Measurements from ENCODE around the gene PLEKHG4B.
"Not testable (repeated sequence)": the region's sequence is repeated elsewhere in the genome, so short reads cannot be mapped to it uniquely, and the experiment has no call there.

The PLEKHG4B gene

DNA sequence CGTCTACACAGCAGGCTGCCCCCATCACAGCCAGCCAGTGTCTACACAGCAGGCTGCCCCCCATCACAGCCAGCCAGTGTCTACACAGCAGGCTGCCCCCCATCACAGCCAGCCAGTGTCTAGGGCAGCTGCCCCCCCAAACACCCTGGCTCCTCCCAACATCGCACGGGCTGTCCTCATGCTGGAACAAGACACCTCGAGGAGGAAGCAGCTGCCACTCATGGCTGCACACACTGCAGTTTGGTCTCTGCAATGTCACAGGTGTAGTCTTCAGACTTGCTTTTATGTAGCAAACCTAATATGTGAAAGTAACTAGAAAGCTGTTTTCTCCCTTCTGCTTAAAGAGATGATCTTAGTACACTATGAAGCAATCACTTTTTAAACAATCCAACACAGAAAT lies 109.0 kb downstream of the PLEKHG4B start:
- DNase-seq (ENCODE audit: low spot score): no peak

DNA sequence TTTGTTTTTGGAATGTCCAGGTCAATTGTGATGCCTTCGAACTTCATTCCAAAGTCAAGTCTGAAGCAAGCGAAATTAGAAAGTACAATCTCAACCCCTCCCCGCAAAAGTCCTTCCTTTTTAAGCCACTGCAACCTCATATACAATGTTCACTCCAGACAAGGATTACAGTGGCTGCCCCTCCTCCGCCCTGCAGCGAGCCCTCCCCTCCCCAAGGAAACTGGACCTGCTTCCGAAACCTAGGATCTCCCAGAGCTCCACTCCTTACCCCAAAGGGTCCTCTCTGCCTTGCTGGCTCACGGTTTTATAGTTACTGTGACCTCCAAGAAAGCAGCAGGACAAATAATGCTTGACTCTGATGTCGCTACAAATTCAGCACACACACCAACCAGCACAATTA lies 109.7 kb downstream of the PLEKHG4B start:
- no peak for DNase-seq (ENCODE audit: low spot score)

GRCh38 chr5:203246-203930 lies 111.4 kb downstream of the PLEKHG4B start:
- DNase-seq (ENCODE audit: low spot score): no peak

GRCh38 chr5:204001-204400 lies 112.0 kb downstream of the PLEKHG4B start:
- no peak for DNase-seq (ENCODE audit: low spot score)

DNA sequence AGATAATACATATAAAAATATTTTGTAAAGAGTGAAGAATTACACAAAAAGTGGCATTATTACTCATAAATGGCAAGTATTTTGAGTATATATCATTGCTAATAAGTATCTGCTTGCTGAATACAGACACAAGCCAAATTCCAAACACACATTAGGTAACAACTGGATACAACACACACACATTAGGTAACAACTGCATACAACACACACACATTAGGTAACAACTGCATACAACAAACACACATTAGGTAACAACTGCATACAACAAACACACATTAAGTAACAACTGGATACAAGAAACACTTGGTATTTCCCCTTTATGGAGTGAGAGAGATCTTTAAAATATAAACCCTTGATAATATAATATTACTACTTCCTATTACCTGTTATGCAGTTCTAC lies 112.5 kb downstream of the PLEKHG4B start:
- DNase-seq (ENCODE audit: low spot score): no peak

DNA sequence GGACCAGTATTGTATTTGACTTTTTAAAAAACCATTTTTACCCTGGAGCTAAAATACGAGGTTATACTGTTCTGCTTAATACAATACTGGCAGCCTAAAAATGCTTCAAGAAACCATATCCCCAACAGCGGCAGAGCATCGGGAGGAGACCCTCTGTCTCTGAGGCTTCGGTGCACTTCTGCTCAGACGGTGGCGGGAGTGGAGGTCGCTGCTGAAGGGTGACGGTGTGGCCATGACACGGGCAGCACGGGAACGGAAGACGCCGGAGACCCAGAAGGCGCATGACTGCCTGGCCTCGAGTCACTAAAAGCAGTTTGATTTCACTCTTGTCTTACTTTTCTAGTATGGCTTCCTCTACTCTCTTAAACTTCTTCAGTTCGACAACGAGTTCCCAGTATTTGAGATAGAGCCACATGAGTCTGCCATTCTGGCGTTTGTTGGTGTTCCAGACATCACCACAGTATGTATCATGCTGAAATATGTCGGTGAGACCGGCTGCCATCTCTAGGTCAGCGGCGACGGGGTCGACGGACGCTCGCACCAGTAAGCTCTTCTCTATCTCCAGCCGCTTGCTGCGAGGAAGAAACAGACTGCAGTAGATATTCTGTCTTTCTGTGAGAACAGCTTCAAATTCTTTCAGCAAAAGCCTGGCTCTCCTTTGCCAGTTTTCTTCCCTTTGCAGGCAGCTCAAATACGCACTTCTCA lies 113.2 kb downstream of the PLEKHG4B start:
- no peak for DNase-seq (ENCODE audit: low spot score)

DNA sequence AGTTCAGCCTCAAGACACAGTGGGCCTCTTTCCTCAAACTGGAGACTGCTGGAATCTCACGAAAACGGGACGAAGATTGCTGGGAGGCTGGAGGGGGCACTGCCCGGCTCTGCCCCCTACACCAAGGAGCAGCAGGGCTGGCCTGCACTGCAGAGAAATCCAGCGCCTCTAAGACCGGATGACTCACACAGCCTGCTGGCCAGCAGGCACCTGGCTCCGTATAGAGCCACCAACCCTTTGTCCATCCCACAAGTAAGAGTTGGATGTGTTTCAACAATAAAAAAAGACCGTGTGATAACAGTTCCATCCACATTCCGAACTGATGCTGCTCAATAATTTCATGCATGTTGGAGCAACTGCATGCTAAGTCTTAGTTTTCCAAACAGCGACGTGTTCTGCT lies 114.4 kb downstream of the PLEKHG4B start:
- no peak for DNase-seq (ENCODE audit: low spot score)

DNA sequence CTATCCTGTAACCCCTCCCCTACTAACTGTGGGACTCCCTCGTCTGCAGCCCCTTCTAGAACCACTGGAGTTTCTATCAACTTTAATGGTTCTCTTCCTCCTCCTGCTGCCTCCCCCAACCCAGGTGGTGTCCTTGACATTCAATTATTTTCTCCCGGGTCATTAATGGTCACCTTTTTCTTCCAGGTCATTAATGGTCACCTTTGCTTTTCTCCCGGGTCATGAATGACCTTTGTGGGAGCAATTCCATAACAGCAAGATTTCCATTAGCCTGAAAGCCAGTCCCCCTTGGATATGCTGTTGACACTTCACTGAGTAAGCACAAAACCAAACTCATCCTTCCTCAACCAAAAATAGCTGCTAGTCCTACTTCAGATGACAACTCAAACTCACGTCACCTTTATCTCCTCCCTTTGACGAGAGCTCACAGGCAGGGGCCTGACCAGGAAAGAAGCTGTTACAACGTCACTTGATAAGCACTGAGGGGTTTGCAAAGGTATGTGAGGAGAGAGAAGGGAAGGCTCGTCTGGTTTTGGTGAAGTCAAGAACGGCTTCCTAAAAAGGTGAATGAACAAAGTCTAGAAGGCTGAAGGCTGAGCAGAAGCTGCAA lies 115.1 kb downstream of the PLEKHG4B start:
- DNase-seq (ENCODE audit: low spot score): no peak

- no peak for DNase-seq (ENCODE audit: low spot score)
Measured at GRCh38 chr5:207599-207998, 115.6 kb downstream of the PLEKHG4B start.

GRCh38 chr5:208449-209114 lies 116.6 kb downstream of the PLEKHG4B start:
- no peak for DNase-seq (ENCODE audit: low spot score)

DNA sequence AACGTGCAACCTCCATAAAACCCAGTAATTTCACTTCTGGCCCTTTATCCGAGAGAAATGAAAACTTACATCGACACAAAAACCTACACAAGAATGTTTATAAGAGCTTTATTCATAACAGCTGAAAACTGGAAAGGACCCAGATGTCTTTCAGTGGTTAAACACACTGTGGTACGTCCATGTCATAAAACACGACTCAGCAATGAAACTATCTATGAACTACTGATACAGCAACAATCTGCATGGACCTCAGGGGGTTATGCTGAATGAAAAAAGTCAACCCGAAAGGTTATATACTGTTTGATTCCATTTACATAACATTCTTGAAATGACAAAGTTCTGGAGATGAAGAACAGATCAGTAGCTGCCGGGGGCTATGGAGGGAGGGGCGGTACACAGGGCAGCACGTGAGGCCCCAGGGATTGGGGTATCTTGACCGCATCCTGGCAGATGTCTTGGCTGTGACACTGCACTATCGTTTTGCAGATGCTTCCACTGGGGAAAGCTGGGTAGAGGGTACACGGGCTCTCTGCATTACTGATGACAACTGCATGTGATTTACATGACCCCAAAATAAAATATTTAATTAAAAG lies 121.9 kb downstream of the PLEKHG4B start:
- no peak for DNase-seq (ENCODE audit: low spot score)

DNA sequence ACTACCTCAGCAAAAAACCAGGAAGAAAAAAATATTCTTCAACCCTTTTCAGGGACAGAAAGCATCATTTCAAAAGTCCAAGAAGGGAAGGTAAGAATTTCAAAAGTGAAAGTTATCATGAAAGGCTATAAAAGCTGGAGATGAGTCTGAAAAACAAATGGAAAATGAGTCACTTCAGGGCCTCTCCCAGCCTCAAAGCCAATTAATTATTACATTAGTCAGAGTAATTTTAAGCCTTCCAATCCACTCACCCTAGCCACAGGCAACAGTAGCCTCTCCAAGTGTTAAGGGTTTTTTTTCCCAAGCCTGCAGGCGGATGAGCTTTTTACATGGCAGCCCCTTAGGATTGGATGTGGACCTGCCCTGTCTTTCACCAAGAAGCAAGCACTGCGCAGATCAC lies 123.3 kb downstream of the PLEKHG4B start:
- DNase-seq (ENCODE audit: low spot score): not testable (repeated sequence)

DNA sequence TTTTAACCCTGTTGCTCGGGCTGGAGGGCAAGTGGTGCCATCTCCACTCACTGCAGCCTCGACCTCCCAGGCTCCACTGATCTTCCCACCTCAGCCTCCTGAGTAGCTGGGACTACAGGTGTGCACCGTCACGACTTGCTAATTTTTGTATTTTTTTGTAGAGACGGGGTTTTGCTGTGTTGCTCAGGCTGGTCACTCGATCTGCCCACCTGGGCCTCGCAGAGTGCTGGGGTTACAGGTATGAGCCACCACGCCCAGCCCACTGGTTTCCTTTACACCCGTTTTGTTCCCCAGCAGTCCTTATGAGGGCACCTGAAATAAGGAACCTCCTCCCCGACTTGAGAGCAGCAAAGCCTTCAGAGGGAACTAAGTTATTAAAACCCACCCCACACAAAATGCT lies 124.1 kb downstream of the PLEKHG4B start:
- not testable (repeated sequence) for DNase-seq (ENCODE audit: low spot score)

DNA sequence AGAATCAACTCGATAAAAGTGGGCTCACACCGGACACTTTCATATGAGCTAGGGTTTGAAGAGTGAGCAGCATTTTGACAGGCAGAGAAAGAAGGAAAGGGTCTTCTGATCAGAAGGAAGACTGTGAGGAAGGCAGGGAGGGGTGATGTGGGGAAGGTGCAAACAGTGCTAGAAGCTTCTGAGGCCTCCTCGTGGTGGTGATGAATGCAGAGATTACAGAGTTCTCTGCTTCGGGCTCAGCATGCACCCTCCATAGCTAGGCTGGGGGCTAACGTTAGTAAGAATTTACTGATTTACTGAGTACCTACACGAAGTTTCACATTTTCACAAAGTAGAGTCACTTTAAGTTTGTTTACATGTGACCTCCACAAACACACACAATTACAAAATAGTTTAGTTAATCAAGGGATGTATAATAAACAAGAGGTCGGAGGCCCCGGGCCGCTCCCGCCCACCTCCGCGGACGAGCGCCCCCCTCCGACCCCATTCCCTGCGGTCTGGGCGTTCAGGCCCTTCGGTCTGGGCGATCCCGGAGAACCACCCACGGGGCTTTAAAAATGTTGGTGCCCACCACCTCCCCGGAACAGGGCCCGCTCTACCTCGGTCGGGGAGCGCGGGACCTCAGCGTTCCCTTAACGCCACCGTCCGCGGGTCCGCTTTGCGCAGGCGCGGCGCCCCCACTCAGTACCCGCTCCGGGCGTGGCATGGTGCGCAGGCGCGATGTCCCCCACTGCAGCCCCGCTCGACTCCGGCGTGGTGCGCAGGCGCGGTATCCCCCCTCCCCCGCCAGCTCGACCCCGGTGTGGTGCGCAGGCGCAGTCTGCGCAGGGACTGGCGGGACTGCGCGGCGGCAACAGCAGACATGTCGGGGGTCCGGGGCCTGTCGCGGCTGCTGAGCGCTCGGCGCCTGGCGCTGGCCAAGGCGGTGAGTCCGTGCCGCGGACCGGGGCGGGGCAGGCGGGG lies 125.8 kb downstream of the PLEKHG4B start, which contains the start of the genes CCDC127 and SDHA:
Gene CCDC127, minus strand, starts transcription at position 660 of the 963 bp plus-strand sequence. CDS start 1,304 bp downstream, outside the sequence.
Gene SDHA, plus strand, starts transcription at position 827 of the 963 bp plus-strand sequence. Its CDS starts 36 bp downstream, at position 863.
- peak; percentile 90 for DNase-seq (ENCODE audit: low spot score)

DNA sequence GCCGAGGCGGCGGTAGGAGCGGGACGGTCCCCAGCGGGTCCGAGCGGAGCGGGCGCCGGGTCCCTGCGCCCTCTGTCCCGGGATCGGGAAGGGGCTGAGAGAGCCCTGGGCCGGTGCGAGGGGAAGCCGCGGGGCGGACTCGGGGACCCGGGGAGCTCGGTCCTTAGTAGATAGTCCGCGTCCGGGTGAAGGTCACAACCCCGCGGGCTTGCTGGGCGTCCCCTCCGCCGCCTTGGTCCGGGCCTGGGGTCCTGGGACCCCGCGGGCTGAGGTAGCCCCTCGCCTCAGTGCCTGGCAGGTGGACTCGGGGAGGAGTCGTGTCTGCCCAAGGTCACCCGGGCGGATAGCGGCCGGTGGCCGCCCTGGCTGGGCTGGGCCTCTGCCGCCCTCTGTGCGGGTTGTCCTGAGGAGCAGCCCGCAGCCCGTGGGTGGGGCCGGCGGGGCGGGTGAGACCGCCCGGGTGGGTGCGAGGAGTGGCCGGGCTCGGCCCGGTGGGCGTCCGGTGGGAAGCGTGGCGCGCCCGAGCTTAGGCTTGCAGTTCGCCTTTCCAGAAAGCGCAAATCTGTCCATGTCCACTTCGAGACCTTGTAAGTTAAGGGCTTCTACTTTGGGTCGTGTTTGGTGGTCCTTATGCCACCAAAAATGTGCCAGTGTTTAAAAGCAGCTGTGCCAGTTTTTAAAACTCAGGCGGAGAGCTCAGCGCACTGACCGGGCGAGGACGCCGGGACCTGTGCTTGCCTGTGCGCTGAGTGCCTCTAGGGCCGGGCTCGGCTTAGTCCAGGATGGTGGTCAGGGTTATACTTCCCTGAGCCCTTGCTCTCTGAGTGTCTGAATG lies 126.7 kb downstream of the PLEKHG4B start:
- peak; percentile 50 for DNase-seq (ENCODE audit: low spot score)

DNA sequence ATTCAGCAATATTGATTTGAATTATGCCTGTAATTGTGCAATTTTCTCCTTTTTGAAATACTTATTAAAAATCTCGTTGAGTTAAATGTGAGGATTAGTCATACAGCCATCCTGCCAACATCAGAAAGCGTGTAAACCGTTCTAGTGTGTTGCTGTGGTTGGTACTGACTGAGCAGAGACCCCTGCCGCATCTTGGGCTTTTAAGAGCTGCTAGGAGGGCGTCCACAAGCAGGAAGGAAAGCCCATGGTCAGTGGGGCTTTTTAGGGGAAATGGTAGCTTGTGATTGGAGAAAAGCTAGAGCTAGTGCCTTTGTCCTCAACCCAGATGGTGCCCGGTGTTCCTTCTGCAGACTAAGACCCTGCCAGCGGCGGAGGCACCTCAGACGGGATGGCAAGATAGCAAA lies 127.5 kb downstream of the PLEKHG4B start:
- no peak for DNase-seq (ENCODE audit: low spot score)

- DNase-seq (ENCODE audit: low spot score): no peak
Measured at GRCh38 chr5:219991-220390, 128.0 kb downstream of the PLEKHG4B start.

DNA sequence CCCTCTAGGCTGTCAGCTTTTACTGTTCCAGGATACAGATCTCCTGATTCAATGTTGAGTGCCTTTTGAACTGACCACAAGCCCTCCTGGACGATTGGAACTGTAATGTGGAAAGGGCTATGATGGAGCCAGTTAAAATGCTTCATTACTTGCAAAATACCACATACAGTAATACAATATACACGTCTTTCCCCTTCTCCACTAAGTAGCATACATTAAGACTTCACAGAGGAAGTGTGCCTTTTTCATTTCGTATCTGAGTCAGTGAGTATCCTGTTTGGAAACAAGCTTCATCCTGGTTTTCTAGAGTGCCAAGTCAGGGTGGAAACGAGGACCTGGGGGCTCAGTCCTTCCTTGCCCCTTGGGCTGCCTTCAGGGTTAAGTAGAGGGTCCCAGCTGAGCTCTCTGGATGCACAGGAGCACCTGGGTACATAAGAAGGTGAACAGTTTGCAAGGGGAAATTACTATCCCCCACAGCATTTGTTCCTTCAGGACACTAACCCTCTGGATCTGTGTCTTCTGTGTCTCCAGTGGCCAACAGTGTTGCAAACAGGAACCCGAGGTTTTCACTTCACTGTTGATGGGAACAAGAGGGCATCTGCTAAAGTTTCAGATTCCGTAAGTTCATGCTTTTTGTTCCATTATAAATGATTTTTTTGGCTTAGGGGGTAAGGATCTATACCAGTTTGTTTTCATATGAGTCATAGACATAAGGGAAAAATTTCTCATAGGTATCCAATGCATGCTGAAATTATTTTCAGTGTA lies 131.2 kb downstream of the PLEKHG4B start:
- DNase-seq (ENCODE audit: low spot score): not testable (repeated sequence)

- DNase-seq (ENCODE audit: low spot score): no peak
Measured at GRCh38 chr5:223791-224190, 131.8 kb downstream of the PLEKHG4B start.
